Endothelial cell of umbilical vein (primary cell): ENCODE measurements around the gene ARHGDIA. TPM values are rescaled to one million over a fixed set of nuclear protein-coding genes. Genes with fewer than 3 reads are reported as not detected.

Experiments used
- BruUV-seq: library from RNA; stranded (reverse); fragments of 400-500 nt; replicated peaks from 2 replicates; lab custom pipeline; 2021; lab: Mats Ljungman, UMichigan
- CTCF ChIA-PET: fragments of 300-600, 350-600 bp; sonication (Branson Sonifier 250); formaldehyde crosslinking; loops from one replicate; lab custom pipeline; 2021; ENCODE audit warnings: antibody characterized with exemption, inconsistent platforms; lab: Charles Lee
- POLR2A ChIA-PET: fragments of 300-600, 350-600 bp; sonication (Branson Sonifier 250); formaldehyde crosslinking; loops from one replicate; lab custom pipeline; 2021; ENCODE audit warnings: antibody characterized with exemption, inconsistent platforms; lab: Charles Lee
- DNase-seq: peaks from one replicate; pipeline ENCODE4 v3.0.0-alpha.2; 2011; ENCODE audit warnings: low read depth, low spot score
- FAIRE-seq: peaks from 2 replicates; lab custom pipeline; 2011; peaks lifted over from hg19 to GRCh38; lab: Jason Lieb, UNC
- H2AFZ ChIP-seq: 2 replicates; pipeline ENCODE4 v1.6.0; 2012; ENCODE audit warnings: low read depth, low read length, control low read depth, inconsistent platforms
- H3K27ac ChIP-seq: 2 replicates; pipeline ENCODE4 v1.5.1; 2011; ENCODE audit warnings: low read depth, mild to moderate bottlenecking, control low read depth, low read length, moderate library complexity; ENCODE audit not compliant: insufficient read depth
- H3K27me3 ChIP-seq, 2 experiments: 2 replicates each; pipeline versions ENCODE4 v1.6.0 to v1.6.1; 2011; ENCODE audit warnings: low read length in 2 of 2, mixed read lengths in 1 of 2; ENCODE audit not compliant: control insufficient read depth in 2 of 2, insufficient read depth in 2 of 2
- H3K36me3 ChIP-seq, 2 experiments: 2 replicates in 1 of 2; 3 replicates in 1 of 2; pipeline ENCODE4 v1.5.1; 2011; ENCODE audit warnings: low read length in 2 of 2, mild to moderate bottlenecking in 1 of 2, moderate library complexity in 1 of 2; ENCODE audit not compliant: control insufficient read depth in 2 of 2, insufficient read depth in 2 of 2; ENCODE audit errors: extremely low read depth in 1 of 2
- H3K4me1 ChIP-seq: 3 replicates; pipeline ENCODE4 v1.5.1; 2011; ENCODE audit warnings: mild to moderate bottlenecking, low read length; ENCODE audit not compliant: control insufficient read depth, insufficient read depth; ENCODE audit errors: extremely low read depth
- H3K4me2 ChIP-seq: 2 replicates; pipeline ENCODE4 v1.6.1; 2011; ENCODE audit warnings: low read length, control low read depth, mixed read lengths; ENCODE audit not compliant: insufficient read depth
- H3K4me3 ChIP-seq, 3 experiments: fragments of 200-600 bp in 1 of 3; sonication (generic), shearing (Covaris generic) in 1 of 3; replicated peaks in 1 of 3; 2 replicates each; pipeline ENCODE4 v1.5.1; 2011 to 2016; ENCODE audit warnings: control low read depth in 3 of 3, low read length in 3 of 3, mild to moderate bottlenecking in 2 of 3, inconsistent platforms in 1 of 3, low read depth in 1 of 3, moderate library complexity in 1 of 3; ENCODE audit not compliant: insufficient read depth in 1 of 3
- H3K79me2 ChIP-seq: 2 replicates; pipeline ENCODE4 v1.6.0; 2012; ENCODE audit warnings: low read length, inconsistent platforms; ENCODE audit not compliant: control insufficient read depth, insufficient read depth
- H3K9ac ChIP-seq: replicated peaks from 2 replicates; pipeline ENCODE3; 2011; ENCODE audit warnings: low read length, control low read depth; ENCODE audit not compliant: insufficient read depth; ENCODE audit errors: extremely low read depth
- H3K9me1 ChIP-seq: replicated peaks from 3 replicates; pipeline ENCODE4 v1.6.0; 2011; ENCODE audit warnings: mild to moderate bottlenecking, low read length; ENCODE audit not compliant: control insufficient read depth, insufficient read depth; ENCODE audit errors: extremely low read depth
- H3K9me3 ChIP-seq: replicated peaks from 2 replicates; pipeline ENCODE4 v1.5.1; 2012; ENCODE audit warnings: low read length, inconsistent platforms; ENCODE audit not compliant: control insufficient read depth, insufficient read depth
- H4K20me1 ChIP-seq: replicated peaks from 2 replicates; pipeline ENCODE3; 2011; ENCODE audit warnings: mild to moderate bottlenecking, low read length; ENCODE audit not compliant: control insufficient read depth, insufficient read depth; ENCODE audit errors: extremely low read depth
- CTCF ChIP-seq, 2 donors: IDR thresholded peaks; 1 replicate in 1 of 2; 2 replicates in 1 of 2; pipeline ENCODE4 v1.5.1; 2011; ENCODE audit warnings: low read length in 2 of 2, mild to moderate bottlenecking in 2 of 2, moderate library complexity in 2 of 2, control low read depth in 1 of 2, inconsistent platforms in 1 of 2, low read depth in 1 of 2; ENCODE audit not compliant: insufficient read depth in 1 of 2; ENCODE audit errors: extremely low read depth in 1 of 2
- GATA2 ChIP-seq: IDR thresholded peaks from 2 replicates; pipeline ENCODE4 v1.7.0; 2011; ENCODE audit warnings: low read depth, mild to moderate bottlenecking, moderate library complexity, mixed read lengths, low read length; ENCODE audit not compliant: insufficient read length, insufficient read depth
- JUN ChIP-seq: IDR thresholded peaks from 2 replicates; pipeline ENCODE4 v1.6.1; 2011; ENCODE audit warnings: borderline replicate concordance, low read depth; ENCODE audit not compliant: insufficient read length, insufficient read depth
- MYC ChIP-seq: IDR thresholded peaks from one replicate; pipeline ENCODE4 v1.6.1; 2011; ENCODE audit warnings: mild to moderate bottlenecking, low read depth, low read length
- POLR2A ChIP-seq: IDR thresholded peaks from 2 replicates; pipeline ENCODE4 v1.6.1; 2012; ENCODE audit warnings: low read depth, mild to moderate bottlenecking, control low read depth, low read length
- POLR2AphosphoS5 ChIP-seq: IDR thresholded peaks from 2 replicates; pipeline ENCODE4 v1.6.1; 2012; ENCODE audit warnings: low read depth, mild to moderate bottlenecking, control low read depth, low read length, moderate library complexity; ENCODE audit not compliant: insufficient read depth
- dilution Hi-C: fragments of 300-500 bp; cut with MboI; formaldehyde crosslinking; loops from one replicate; pipeline ENCODE4 v1.15.0; 2019; ENCODE audit warnings: low sequenced_read_pairs; ENCODE audit not compliant: extremely low pct_ligation_motif_present
- intact Hi-C: fragments of 100-400 bp; cut with micrococcal nuclease; formaldehyde crosslinking; loops from one replicate; pipeline ENCODE4 v1.10.0; 2022
- polyA plus RNA-seq, 4 experiments: library from polyadenylated mRNA; depleted of rRNA in 3 of 4; stranded (reverse) in 3 of 4; unstranded in 1 of 4; fragments of >200 nt; gene quantifications; 2 replicates each; pipeline versions ENCODE4 v1.2.1 to v1.2.3, GENCODE V29; 2011 to 2012; ENCODE audit warnings: missing spikeins in 1 of 4
- total RNA-seq: library from RNA; stranded (reverse); gene quantifications from 2 replicates; pipeline ENCODE4 v1.2.3, GENCODE V29; 2021

ARHGDIA gene
- total and polyA plus RNA-seq, 2 donors (not counting 3 experiments of a cell fraction or from before 2014, with no cell fraction given) = 358 to 645 TPM

DNA sequence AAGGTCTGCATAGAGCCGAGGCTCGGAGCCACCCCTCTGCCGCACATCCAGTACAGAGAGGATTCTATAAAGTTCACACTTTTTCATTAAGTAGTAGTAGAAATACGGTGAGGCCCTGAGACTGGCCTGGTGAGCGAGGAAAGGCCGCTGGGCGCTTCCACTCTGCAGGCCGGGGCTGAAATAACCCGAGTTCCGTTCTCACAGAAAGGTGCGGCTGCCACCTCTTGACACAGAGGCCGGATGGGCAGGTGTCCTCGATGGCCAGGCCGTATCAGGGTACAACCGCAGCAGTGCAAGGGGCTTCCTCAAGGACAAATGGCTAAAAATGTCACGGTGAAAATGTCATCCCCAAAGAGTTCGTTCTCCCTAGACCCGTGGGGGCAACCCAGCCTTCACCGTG lies 40.8 kb upstream of the ARHGDIA start:
- Histone ChIP-seq H2AFZ (no peak overlapping the region), H3K4me2 (no peak overlapping the region), H3K9ac (no peak overlapping the region), H3K4me3 (no peak overlapping the region), H3K9me3 (no peaks in the 10 kb centered on the region), H3K79me2 (peaks cover 3% of the 10 kb centered on the region), H3K9me1 (no peaks in the 10 kb centered on the region), H3K36me3 (peaks cover 7 to 24% of the 10 kb centered on the region in 2 experiments), H4K20me1 (no peaks in the 10 kb centered on the region), H3K4me1 (peaks cover 9% of the 10 kb centered on the region), H3K27me3 (no peaks in the 10 kb centered on the region), H3K27ac (no peak overlapping the region)
- BruUV-seq = no TSS peak
- ChIA-PET POLR2A (no interaction called here), CTCF (no interaction called here)
- no peak for TF ChIP-seq POLR2A
- TF ChIP-seq MYC = no peak
- intact Hi-C loops = loop anchor here (1.0 to 2.0 kb wide), 3 partner anchors 15 to 41 kb away; partner anchors contain the start of genes ALYREF, ANAPC11, ARHGDIA and MAFG
- dilution Hi-C loops = no loop called here
- DNase-seq = no peak
- no peak for FAIRE-seq

GRCh38 chr17:81911277-81911961 lies 40.3 kb upstream of the ARHGDIA start, which contains the start of gene PCYT2:
Gene PCYT2, minus strand, starts transcription at chr17:81911399. Its CDS starts 44 bp downstream, at chr17:81911355.
- Histone ChIP-seq H3K9ac (peak within 1 kb of the TSS; percentile 32), H3K27me3 (no peaks in the 10 kb centered on the region), H3K4me1 (peaks cover 6% of the 10 kb centered on the region), H3K9me3 (no peaks in the 10 kb centered on the region), H3K79me2 (no peaks in the 10 kb centered on the region), H3K27ac (no peak within 1 kb of the TSS), H2AFZ (peak within 1 kb of the TSS; percentile 9), H3K4me2 (peak within 1 kb of the TSS; percentile 79), H3K36me3 (peaks cover 7 to 24% of the 10 kb centered on the region in 2 experiments), H4K20me1 (no peaks in the 10 kb centered on the region), H3K4me3 (peak within 1 kb of the TSS; percentile 56 to 72 (median 67)), H3K9me1 (no peaks in the 10 kb centered on the region)
- TF ChIP-seq GATA2 (no peak), CTCF (IDR thresholded peaks at IDR 0.05; ENCODE audit: extremely low read depth in 1 of 2, insufficient read depth in 1 of 2, low read depth in 1 of 2, low read length in 2 of 2) (no peak), JUN (no peak), POLR2A (peak; percentile 37), POLR2AphosphoS5 (peak; percentile 64)
- CTCF ChIA-PET = interaction anchor here (0.8 to 1.0 kb wide), 2 partner anchors 12 to 16 kb away, joined by 5 to 6 read pairs; partner anchors contain the start of gene MAFG
- FAIRE-seq = peak; percentile 82
- intact Hi-C loops (loop anchor here (1.0 to 2.0 kb wide), 3 partner anchors 16 to 41 kb away; partner anchors contain the start of genes ALYREF, ANAPC11, ARHGDIA and MAFG), dilution Hi-C loops (no loop called here)
- DNase-seq = peak; percentile 71
- POLR2A ChIA-PET = no interaction called here
- BruUV-seq = no TSS peak
